ENCODE data around the gene MTF1.
"Not testable (repeated sequence)": the region's sequence is repeated elsewhere in the genome, so short reads cannot be mapped to it uniquely, and the experiment has no call there.

MTF1 gene

GRCh38 chr1:37778654-37779053, 80.7 kb downstream of the MTF1 start:
- CTCF ChIA-PET: no interaction called here
- DNase-seq (ENCODE audit: extremely low spot score): no peak
- POLR2A ChIA-PET: no interaction called here
- no peak for TF ChIP-seq FOXK2 (IDR thresholded peaks at IDR 0.05)
- no peak for TF ChIP-seq FOXA1 (IDR thresholded peaks at IDR 0.05)
- no peak for TF ChIP-seq BHLHE40 (IDR thresholded peaks at IDR 0.05; ENCODE audit: borderline replicate concordance)
- no peak for TF ChIP-seq CTBP1 (IDR thresholded peaks at IDR 0.05; ENCODE audit: borderline replicate concordance)
- TF ChIP-seq LEF1 (IDR thresholded peaks at IDR 0.05; ENCODE audit: borderline replicate concordance): no peak
- TF ChIP-seq NFRKB (IDR thresholded peaks at IDR 0.05): no peak

DNA sequence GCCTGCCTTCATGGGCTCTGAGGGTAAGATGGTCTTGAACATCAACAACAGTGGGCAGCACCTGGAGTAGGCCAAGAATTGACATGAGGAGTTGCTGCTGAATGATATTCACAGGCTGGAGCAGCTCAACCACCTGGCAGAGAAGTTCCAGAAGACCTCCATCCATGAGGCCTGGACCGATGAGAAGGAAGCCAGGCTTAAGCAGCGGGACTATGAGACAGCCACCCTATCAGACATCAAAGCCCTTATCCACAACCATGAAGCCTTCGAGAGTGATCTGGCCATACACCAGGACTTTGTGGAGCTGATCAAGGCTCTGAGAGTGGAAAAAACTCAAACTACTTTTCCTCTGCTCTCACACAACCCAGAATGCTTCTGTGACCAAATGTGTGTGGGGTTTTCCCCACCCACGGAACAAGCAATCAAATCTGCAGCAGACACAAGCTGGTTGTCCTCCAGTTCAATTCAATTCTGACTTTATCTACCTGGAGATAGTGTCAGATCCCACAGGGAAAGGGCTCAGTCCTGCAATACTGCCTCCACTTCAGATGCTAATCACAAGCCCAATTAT, 82.4 kb downstream of the MTF1 start:
- DNase-seq (ENCODE audit: extremely low spot score): no peak
- CTCF ChIA-PET: no interaction called here
- POLR2A ChIA-PET: no interaction called here
- TF ChIP-seq FOXM1 (IDR thresholded peaks at IDR 0.05; ENCODE audit: borderline replicate concordance): no peak
- no peak for TF ChIP-seq CTBP1 (IDR thresholded peaks at IDR 0.05; ENCODE audit: borderline replicate concordance)
- TF ChIP-seq, protein P1, sequence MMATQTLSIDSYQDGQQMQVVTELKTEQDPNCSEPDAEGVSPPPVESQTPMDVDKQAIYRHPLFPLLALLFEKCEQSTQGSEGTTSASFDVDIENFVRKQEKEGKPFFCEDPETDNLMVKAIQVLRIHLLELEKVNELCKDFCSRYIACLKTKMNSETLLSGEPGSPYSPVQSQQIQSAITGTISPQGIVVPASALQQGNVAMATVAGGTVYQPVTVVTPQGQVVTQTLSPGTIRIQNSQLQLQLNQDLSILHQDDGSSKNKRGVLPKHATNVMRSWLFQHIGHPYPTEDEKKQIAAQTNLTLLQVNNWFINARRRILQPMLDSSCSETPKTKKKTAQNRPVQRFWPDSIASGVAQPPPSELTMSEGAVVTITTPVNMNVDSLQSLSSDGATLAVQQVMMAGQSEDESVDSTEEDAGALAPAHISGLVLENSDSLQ (IDR thresholded peaks at IDR 0.05): no peak
- no peak for TF ChIP-seq SUZ12 (IDR thresholded peaks at IDR 0.05)
- TF ChIP-seq ZNF384 (IDR thresholded peaks at IDR 0.05): no peak
- no peak for TF ChIP-seq ARNT (IDR thresholded peaks at IDR 0.05)
- TF ChIP-seq FOXA1 (IDR thresholded peaks at IDR 0.05): no peak
- no peak for TF ChIP-seq ELF4 (IDR thresholded peaks at IDR 0.05)
- TF ChIP-seq SP1 (IDR thresholded peaks at IDR 0.05): no peak
- no peak for TF ChIP-seq HDGF (IDR thresholded peaks at IDR 0.05; ENCODE audit: borderline replicate concordance)
- TF ChIP-seq LEF1 (IDR thresholded peaks at IDR 0.05; ENCODE audit: borderline replicate concordance): no peak
- no peak for TF ChIP-seq FOXK2 (IDR thresholded peaks at IDR 0.05)
- TF ChIP-seq L3MBTL2 (conservative IDR thresholded peaks at IDR 0.05): no peak
- no peak for TF ChIP-seq NFRKB (IDR thresholded peaks at IDR 0.05)
- TF ChIP-seq BHLHE40 (IDR thresholded peaks at IDR 0.05; ENCODE audit: borderline replicate concordance): no peak
- TF ChIP-seq TARDBP (IDR thresholded peaks at IDR 0.05): no peak

- CTCF ChIA-PET; POLR2A ChIA-PET; DNase-seq (ENCODE audit: extremely low spot score): not testable (repeated sequence)
These were observed 88.0 kb downstream of the MTF1 start for GRCh38 chr1:37771440-37771839.

DNA sequence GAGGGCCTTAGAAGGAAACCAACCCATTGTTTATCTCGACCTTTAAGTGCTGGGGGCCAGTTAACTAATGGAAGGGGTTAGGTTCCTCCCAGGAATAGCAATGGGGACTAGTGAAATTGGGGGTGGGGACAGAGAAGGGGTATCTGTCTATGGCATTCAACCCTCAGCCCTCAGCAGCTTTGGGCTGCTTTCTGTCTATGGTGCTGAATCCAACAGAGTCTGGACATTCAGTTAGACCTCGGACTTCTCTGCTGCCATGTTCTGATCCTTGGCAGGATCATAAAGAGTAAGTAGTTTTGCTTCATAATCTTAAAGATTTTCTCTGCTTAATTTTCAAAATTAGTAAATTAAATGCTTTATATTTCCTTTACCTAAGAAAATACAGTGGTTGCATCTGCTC, 91.9 kb downstream of the MTF1 start:
- ChIA-PET POLR2A (no interaction called here), CTCF (no interaction called here)
- TF ChIP-seq HDGF (IDR thresholded peaks at IDR 0.05; ENCODE audit: borderline replicate concordance) (no peak), SP1 (IDR thresholded peaks at IDR 0.05) (no peak), FOXK2 (IDR thresholded peaks at IDR 0.05) (no peak), ELF4 (IDR thresholded peaks at IDR 0.05) (no peak), ZNF384 (IDR thresholded peaks at IDR 0.05) (no peak), NFRKB (IDR thresholded peaks at IDR 0.05) (no peak), LEF1 (IDR thresholded peaks at IDR 0.05; ENCODE audit: borderline replicate concordance) (no peak), BHLHE40 (IDR thresholded peaks at IDR 0.05; ENCODE audit: borderline replicate concordance) (no peak), FOXA1 (IDR thresholded peaks at IDR 0.05) (no peak)
- TF ChIP-seq, protein P1 (IDR thresholded peaks at IDR 0.05): no peak
- DNase-seq (ENCODE audit: extremely low spot score): no peak

- TF ChIP-seq TARDBP (IDR thresholded peaks at IDR 0.05) (no peak), LEF1 (IDR thresholded peaks at IDR 0.05; ENCODE audit: borderline replicate concordance) (no peak), ZNF384 (IDR thresholded peaks at IDR 0.05) (no peak)
- no peak for DNase-seq (ENCODE audit: extremely low spot score)
- ChIA-PET POLR2A (interaction anchor here (0.9 to 1.7 kb wide), 3 partner anchors 26 to 76 kb away, joined by 4 to 6 read pairs (median 5); partner anchors contain the start of gene CDCA8), CTCF (interaction anchor here (1.0 to 1.1 kb wide), 2 partner anchors 9 to 75 kb away, joined by 3 to 5 read pairs; a partner anchor contains a TSS)
These were observed 93.3 kb downstream of the MTF1 start for GRCh38 chr1:37765916-37766664.

GRCh38 chr1:37764888-37765441, 94.4 kb downstream of the MTF1 start, which contains the start of gene EPHA10:
TSS of gene EPHA10 (minus strand) at chr1:37765120. CDS start at chr1:37765066, 54 bp downstream.
- ChIA-PET POLR2A (interaction anchor here (1.7 kb wide), 1 partner anchor 75 kb away, joined by 6 read pairs; a partner anchor contains a TSS), CTCF (interaction anchor here (0.5 to 0.6 kb wide), 2 partner anchors 159 to 208 kb away, joined by 3 read pairs; no protein-coding TSS in a partner anchor)
- no peak for TF ChIP-seq SUZ12 (IDR thresholded peaks at IDR 0.05)
- no peak for TF ChIP-seq L3MBTL2 (conservative IDR thresholded peaks at IDR 0.05)
- no peak for TF ChIP-seq HDGF (IDR thresholded peaks at IDR 0.05; ENCODE audit: borderline replicate concordance)
- no peak for TF ChIP-seq ARNT (IDR thresholded peaks at IDR 0.05)
- no peak for TF ChIP-seq BHLHE40 (IDR thresholded peaks at IDR 0.05; ENCODE audit: borderline replicate concordance)
- TF ChIP-seq ELF4 (IDR thresholded peaks at IDR 0.05): no peak
- no peak for TF ChIP-seq FOXM1 (IDR thresholded peaks at IDR 0.05; ENCODE audit: borderline replicate concordance)
- TF ChIP-seq NFRKB (IDR thresholded peaks at IDR 0.05): no peak
- TF ChIP-seq CTBP1 (IDR thresholded peaks at IDR 0.05; ENCODE audit: borderline replicate concordance): no peak
- DNase-seq (ENCODE audit: extremely low spot score): no peak

DNA sequence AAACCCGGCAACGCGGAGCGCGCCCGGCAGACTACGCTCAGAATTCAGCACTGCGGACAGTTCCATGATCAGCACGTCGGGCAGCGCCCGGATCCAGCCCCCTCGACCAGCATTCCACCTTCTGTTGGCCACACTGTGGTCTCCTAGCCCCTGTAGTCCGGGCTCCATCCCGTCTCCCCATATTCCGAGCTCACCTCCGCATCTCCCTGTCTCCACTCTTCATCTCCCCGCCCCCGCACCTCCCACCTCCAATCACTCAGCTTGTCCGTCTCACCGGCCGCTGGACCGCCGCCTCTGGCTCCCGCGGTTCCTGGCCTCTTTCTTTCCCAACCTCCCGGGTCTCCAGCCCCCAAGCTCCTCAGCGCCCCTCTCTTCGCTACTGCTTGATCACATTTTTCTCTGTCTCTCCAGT, 95.0 kb downstream of the MTF1 start:
- TF ChIP-seq BHLHE40 (IDR thresholded peaks at IDR 0.05; ENCODE audit: borderline replicate concordance) (no peak), ARNT (IDR thresholded peaks at IDR 0.05) (no peak), FOXK2 (IDR thresholded peaks at IDR 0.05) (no peak), FOXA1 (IDR thresholded peaks at IDR 0.05) (no peak), TARDBP (IDR thresholded peaks at IDR 0.05) (no peak), CTBP1 (IDR thresholded peaks at IDR 0.05; ENCODE audit: borderline replicate concordance) (no peak), L3MBTL2 (conservative IDR thresholded peaks at IDR 0.05) (no peak), SP1 (IDR thresholded peaks at IDR 0.05) (no peak), HDGF (IDR thresholded peaks at IDR 0.05; ENCODE audit: borderline replicate concordance) (no peak)
- TF ChIP-seq, protein P1 (IDR thresholded peaks at IDR 0.05): no peak
- ChIA-PET CTCF (no interaction called here), POLR2A (no interaction called here)
- DNase-seq (ENCODE audit: extremely low spot score): peak; percentile 84

Measured in HEK293T (cell line).